ENCODE measurements around the gene CXCL5. TPM values are rescaled to one million over a fixed set of nuclear protein-coding genes. Genes with fewer than 3 reads are reported as not detected.

CXCL5 gene
- total and polyA plus RNA-seq, 10 donors, result 0.58 to 3.8 (median 2.0) TPM

- TF ChIP-seq POLR2AphosphoS5 (IDR thresholded peaks at IDR 0.05), result no peak
- no peak for TF ChIP-seq CTCF (IDR thresholded peaks at IDR 0.05 in 8 of 11, conservative IDR thresholded peaks at IDR 0.05 in 3 of 11)
- Histone ChIP-seq H3K27me3 (replicated peaks in 1 of 7) (peaks cover 0 to 19% (median 15%) of the 10 kb centered on the region in 7 donors), H3K4me1 (peaks cover 0 to 7% (median 0%) of the 10 kb centered on the region in 6 donors), H3K4me3 (no peak overlapping the region), H3K27ac (no peak overlapping the region), H3K9me3 (peaks cover 0 to under 1% (median 0%) of the 10 kb centered on the region in 8 donors), H3K36me3 (no peaks in the 10 kb centered on the region)
- intact Hi-C loops (cut with DNase I; ENCODE audit: low total_unique reads), result no loop called here
- WGBS, 5 donors, result 89 to 95% (median 93%) methylated on average over 7 of the region's 7 CpGs
- no peak for DNase-seq
Measured at GRCh38 chr4:73948990-73949706, 49.3 kb downstream of the CXCL5 start.

- Histone ChIP-seq H3K4me3 (no peak overlapping the region), H3K4me1 (peaks cover 0 to 10% (median 0%) of the 10 kb centered on the region in 6 donors), H3K27ac (no peak overlapping the region), H3K36me3 (no peaks in the 10 kb centered on the region), H3K27me3 (replicated peaks in 1 of 7) (peaks cover 0 to 26% (median 20%) of the 10 kb centered on the region in 7 donors), H3K9me3 (no peaks in the 10 kb centered on the region)
- TF ChIP-seq POLR2AphosphoS5 (IDR thresholded peaks at IDR 0.05) (no peak), POLR2A (IDR thresholded peaks at IDR 0.05) (no peak), CTCF (IDR thresholded peaks at IDR 0.05 in 8 of 11, conservative IDR thresholded peaks at IDR 0.05 in 3 of 11) (no peak)
- DNase-seq, result no peak
- 79 to 94% (median 91%) methylated on average over 1 of the region's 1 CpG for WGBS, 5 donors
- intact Hi-C loops (cut with DNase I; ENCODE audit: low total_unique reads), result no loop called here
Measured at GRCh38 chr4:73948291-73948690, 50.2 kb downstream of the CXCL5 start.

GRCh38 chr4:73947239-73947985 lies 51.1 kb downstream of the CXCL5 start:
- DNase-seq, result no peak
- Histone ChIP-seq H3K9me3 (no peaks in the 10 kb centered on the region), H3K36me3 (no peaks in the 10 kb centered on the region), H3K4me1 (peaks cover 0 to 10% (median 0%) of the 10 kb centered on the region in 6 donors), H3K27me3 (replicated peaks in 1 of 7) (peaks cover 0 to 34% (median 20%) of the 10 kb centered on the region in 7 donors), H3K4me3 (no peak overlapping the region), H3K27ac (no peak overlapping the region)
- TF ChIP-seq CTCF (IDR thresholded peaks at IDR 0.05 in 8 of 11, conservative IDR thresholded peaks at IDR 0.05 in 3 of 11), result no peak
- TF ChIP-seq POLR2A (IDR thresholded peaks at IDR 0.05), result no peak
- TF ChIP-seq POLR2AphosphoS5 (IDR thresholded peaks at IDR 0.05), result no peak
- intact Hi-C loops (cut with DNase I; ENCODE audit: low total_unique reads), result no loop called here
- WGBS, 5 donors, result 75 to 86% (median 81%) methylated on average over 3 of the region's 3 CpGs

All from spleen (tissue), 11 donors.